HG03521 (cell line): ENCODE data around the gene AGMO.

Source experiments
- ATAC-seq: cut with Tn5 transposase; IDR thresholded peaks from one replicate; pipeline ENCODE4 v1.9.1; 2021; ENCODE audit warnings: mild to moderate bottlenecking, moderate library complexity; ENCODE audit not compliant: unreplicated experiment

AGMO gene

GRCh38 chr7:15248514-15248913 lies 313.3 kb downstream of the AGMO start:
- no peak for ATAC-seq

GRCh38 chr7:15245831-15246230 lies 316.0 kb downstream of the AGMO start:
- ATAC-seq, result no peak

GRCh38 chr7:15239801-15240200 lies 322.0 kb downstream of the AGMO start:
- no peak for ATAC-seq

DNA sequence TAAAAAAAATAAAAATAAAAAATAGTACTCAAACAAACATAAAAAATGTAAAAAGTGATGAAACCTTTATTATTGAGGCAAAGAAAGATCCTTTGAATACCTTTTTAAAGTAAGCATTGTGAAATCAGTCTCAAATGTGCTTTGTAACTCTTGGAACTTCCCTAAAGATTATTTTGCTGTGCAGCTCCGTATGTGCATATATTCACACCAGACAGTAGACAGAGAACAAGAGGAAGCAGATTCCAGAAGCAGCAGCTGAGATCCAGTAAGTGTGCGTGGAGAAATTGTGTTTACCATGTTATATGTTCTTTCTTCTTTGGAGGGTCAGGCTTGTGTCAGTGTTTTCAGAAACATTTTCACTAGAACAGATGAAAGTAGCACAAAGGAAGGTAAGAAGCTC lies 324.9 kb downstream of the AGMO start:
- ATAC-seq, result no peak

GRCh38 chr7:15234431-15234830 lies 327.4 kb downstream of the AGMO start:
- ATAC-seq, result no peak

DNA sequence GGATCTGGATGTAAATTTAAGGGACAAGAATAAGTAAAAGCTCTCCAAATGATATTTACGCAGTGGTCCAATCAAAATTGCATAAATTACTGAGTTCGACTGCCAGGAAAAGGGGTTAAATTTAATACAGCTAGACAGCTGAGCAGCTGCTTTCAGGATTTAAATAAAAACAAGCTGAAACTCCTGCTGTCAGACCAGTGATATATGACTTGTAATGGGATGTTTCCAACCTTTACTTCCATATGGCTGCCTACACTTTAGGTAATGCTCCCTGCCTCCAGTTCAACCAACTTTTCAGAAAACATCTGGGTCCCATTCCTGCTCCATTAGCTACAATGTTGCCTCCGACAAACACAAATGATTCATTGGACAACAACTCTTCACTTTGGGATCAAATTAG lies 333.0 kb downstream of the AGMO start:
- no peak for ATAC-seq

DNA sequence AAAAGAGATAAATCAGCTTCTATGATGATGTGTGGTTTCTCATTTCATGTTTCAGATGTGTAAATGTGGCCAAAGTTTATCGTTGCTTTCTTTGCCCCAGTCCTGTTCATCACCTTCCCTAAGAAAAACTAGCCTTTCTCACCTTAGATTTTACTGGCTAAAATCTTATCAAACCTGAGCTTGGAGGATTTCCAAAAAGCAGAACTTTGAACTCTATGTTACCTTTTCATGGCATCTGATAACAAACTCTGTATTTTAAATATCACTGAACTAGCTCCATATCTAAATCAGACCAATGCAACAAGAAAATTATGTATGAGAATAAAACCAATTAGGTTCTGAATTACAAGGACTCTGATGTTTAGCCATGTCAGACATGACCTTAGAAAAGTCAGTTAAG lies 335.8 kb downstream of the AGMO start:
- ATAC-seq, result no peak

GRCh38 chr7:15219758-15220157 lies 342.1 kb downstream of the AGMO start:
- no peak for ATAC-seq

DNA sequence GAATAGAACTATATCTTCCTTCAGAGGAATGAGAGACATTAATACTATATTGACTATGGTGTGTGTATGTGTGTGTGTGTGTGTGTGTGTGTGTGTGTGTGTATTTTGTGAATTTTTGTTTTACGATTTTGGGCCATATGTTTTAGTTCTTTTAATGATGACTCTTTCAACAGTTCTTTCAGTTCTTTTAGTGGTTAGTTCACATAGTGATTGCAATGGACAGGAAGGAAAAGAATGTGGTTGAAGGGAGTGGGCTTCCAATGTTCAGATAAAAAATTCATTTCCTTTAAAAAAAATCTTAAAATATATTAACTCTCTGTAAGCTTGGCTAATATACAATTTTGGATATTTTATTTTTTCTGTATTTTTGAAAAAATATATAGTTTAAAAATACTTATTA lies 343.6 kb downstream of the AGMO start:
- ATAC-seq, result no peak

GRCh38 chr7:15215616-15216015 lies 346.2 kb downstream of the AGMO start:
- ATAC-seq, result no peak

DNA sequence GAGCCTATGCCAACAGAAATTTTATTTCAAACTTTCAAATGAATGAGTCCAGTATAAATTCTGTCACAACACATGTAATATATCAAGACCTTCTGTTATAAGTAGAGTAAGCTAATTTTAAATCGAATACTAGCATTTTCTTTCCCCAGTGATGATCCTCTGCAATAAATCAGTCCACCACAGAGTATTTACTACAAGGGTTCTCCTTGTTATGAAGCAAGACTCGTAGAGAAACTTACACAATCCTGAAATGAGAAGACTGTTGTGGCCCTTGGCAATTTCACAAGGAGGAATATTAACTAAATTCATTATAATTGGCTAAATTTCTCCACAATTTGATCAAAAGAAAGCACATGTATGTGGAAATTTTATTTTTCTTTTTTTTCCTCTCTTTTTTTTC lies 346.8 kb downstream of the AGMO start:
- ATAC-seq, result no peak

GRCh38 chr7:15213093-15213492 lies 348.7 kb downstream of the AGMO start:
- no peak for ATAC-seq

- no peak for ATAC-seq
Observed at GRCh38 chr7:15209429-15209828, 352.4 kb downstream of the AGMO start.

DNA sequence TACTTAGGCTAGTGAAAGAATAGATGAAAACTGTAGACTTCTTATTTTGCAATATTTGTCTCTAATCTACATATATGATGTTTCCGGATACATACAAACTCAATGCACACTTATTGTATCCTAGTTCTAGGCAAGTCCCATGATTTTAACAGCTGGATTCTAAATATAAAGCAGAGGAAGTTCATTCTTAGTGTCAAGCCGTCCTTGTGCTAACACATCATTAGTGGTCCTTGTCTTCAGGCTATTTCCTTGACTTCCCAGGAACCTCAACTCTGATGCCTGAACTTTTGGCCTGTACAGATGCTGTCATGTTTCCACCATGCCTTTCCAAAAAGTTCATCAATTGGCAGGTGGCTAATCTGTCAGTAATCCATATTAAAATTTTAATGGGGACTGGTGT lies 357.4 kb downstream of the AGMO start:
- no peak for ATAC-seq

GRCh38 chr7:15199482-15199881 lies 362.3 kb downstream of the AGMO start:
- ATAC-seq, result no peak

- ATAC-seq, result no peak
Observed at GRCh38 chr7:15197042-15197977, 364.5 kb downstream of the AGMO start.

GRCh38 chr7:15178065-15178464 lies 383.8 kb downstream of the AGMO start:
- no peak for ATAC-seq

- ATAC-seq, result no peak
Observed at GRCh38 chr7:15176089-15176488, 385.7 kb downstream of the AGMO start.

DNA sequence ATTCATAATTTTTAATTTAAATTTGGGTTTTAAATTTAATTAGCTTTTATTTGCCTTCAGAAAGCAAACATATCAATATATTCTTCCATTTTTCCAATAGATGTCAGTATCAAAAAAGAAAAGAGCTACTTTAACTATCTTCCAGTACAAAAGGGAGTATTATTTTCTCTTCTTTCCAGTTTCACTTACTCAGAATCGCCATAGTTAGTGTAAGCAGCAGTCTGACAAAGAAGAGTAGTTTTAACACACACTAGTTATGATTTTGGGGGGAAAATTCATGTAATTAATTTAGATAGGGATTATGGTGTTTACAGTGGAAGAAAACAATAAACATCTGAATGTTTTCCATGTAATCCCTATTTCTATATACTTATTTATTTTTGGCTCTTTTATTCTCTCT lies 386.7 kb downstream of the AGMO start:
- no peak for ATAC-seq

GRCh38 chr7:15174485-15174884 lies 387.3 kb downstream of the AGMO start:
- no peak for ATAC-seq

DNA sequence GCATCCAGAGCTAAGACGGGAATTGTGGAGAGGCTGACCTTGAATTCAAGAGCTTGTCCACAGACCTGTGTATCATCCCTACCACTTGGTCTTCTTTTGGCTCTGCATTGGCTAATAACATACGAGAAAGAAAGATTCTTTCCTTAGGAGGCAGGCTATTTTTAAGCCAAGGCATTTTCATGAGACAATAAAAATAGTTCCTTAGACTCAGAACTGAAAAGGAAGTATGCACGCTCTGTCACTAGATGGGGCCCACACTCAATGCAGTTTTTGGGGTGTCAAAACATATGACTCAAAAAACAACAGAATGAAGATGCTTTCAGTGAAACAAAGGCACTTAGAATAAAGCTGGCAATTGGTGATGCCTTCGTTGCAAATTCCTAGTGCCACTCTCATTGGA lies 393.3 kb downstream of the AGMO start:
- no peak for ATAC-seq

GRCh38 chr7:15167912-15168311 lies 393.9 kb downstream of the AGMO start:
- no peak for ATAC-seq

DNA sequence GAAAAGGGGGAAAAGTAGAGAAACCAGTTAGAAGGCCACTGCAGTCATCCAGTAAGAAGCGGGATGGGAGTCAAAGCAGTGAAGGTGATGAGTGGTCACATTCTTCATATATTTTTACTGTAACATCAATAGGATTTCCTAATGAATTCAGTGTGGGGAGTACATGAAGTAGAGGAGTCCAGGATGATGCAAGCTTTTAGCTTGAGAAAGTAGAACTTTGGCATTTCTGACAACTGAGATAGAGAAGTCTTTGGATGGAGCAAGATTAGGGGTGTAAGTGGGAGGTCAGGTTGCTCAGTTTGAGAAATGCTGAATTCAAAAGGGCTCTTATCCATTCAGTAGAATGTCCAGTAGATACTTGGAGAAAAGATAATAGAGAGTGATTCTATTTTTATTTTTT lies 395.2 kb downstream of the AGMO start:
- no peak for ATAC-seq
